ENCODE results near the gene MDGA2. TPM values are rescaled to one million over a fixed set of nuclear protein-coding genes. Genes with fewer than 3 reads are reported as not detected.

MDGA2 gene
- total and polyA plus RNA-seq, 11 donors = 0.12 to 0.26 TPM; not detected in 9

GRCh38 chr14:46819117-46819516 is 856.3 kb downstream of the MDGA2 start:
- no peaks in the 10 kb centered on the region for H3K36me3 ChIP-seq
- TF ChIP-seq POLR2A (IDR thresholded peaks at IDR 0.05) (no peak), CTCF (IDR thresholded peaks at IDR 0.05) (no peak)
- H3K9me3 ChIP-seq = peaks cover 0 to 10% (median 0%) of the 10 kb centered on the region in 12 donors
- intact Hi-C loops (cut with DNase I) = no loop called here
- no peaks in the 10 kb centered on the region for H3K4me1 ChIP-seq
- DNase-seq (peak in 1 of 5 donors; percentile 34), ATAC-seq (no peak)
- no peaks in the 10 kb centered on the region for H3K27me3 ChIP-seq
- no peak overlapping the region for H3K27ac ChIP-seq
- H3K4me3 ChIP-seq = no peak overlapping the region
- 72 to 83% (median 75%) methylated on average over 9 of the region's 9 CpGs for WGBS, 4 donors

GRCh38 chr14:46818147-46818546 is 857.3 kb downstream of the MDGA2 start:
- Histone ChIP-seq H3K4me1 (no peaks in the 10 kb centered on the region), H3K4me3 (no peak overlapping the region), H3K9me3 (peaks cover 0 to 10% (median 0%) of the 10 kb centered on the region in 12 donors), H3K36me3 (no peaks in the 10 kb centered on the region), H3K27ac (no peak overlapping the region), H3K27me3 (no peaks in the 10 kb centered on the region)
- no peak for ATAC-seq
- no peak for DNase-seq
- intact Hi-C loops (cut with DNase I) = no loop called here
- TF ChIP-seq POLR2A (IDR thresholded peaks at IDR 0.05) = no peak
- no peak for TF ChIP-seq CTCF (IDR thresholded peaks at IDR 0.05)
- 74 to 94% (median 79%) methylated on average over 1 of the region's 1 CpG for WGBS, 4 donors

GRCh38 chr14:46793144-46793543 is 882.3 kb downstream of the MDGA2 start:
- no peak for ATAC-seq
- intact Hi-C loops (cut with DNase I) = no loop called here
- Histone ChIP-seq H3K27me3 (no peaks in the 10 kb centered on the region), H3K9me3 (peaks cover 0 to 18% (median 0%) of the 10 kb centered on the region in 12 donors), H3K4me1 (no peaks in the 10 kb centered on the region), H3K4me3 (no peak overlapping the region), H3K27ac (no peak overlapping the region), H3K36me3 (no peaks in the 10 kb centered on the region)
- no peak for DNase-seq
- TF ChIP-seq CTCF (IDR thresholded peaks at IDR 0.05) = no peak
- no peak for TF ChIP-seq POLR2A (IDR thresholded peaks at IDR 0.05)

Measured in heart left ventricle (tissue), 16 donors.